RPMI8226 (cell line): ENCODE data around the gene ALOX12B.
"Not testable (repeated sequence)": the region's sequence is repeated elsewhere in the genome, so short reads cannot be mapped to it uniquely, and the experiment has no call there.

ENCODE experiments used
- DNase-seq: peaks from one replicate; pipeline ENCODE4 v3.0.0-alpha.2; 2015

ALOX12B gene

GRCh38 chr17:8041979-8042378 lies 45.5 kb downstream of the ALOX12B start:
- no peak for DNase-seq

GRCh38 chr17:8041249-8041928 lies 46.1 kb downstream of the ALOX12B start:
- peak; percentile 57 for DNase-seq

- DNase-seq = no peak
Measured at GRCh38 chr17:8039611-8040168, 47.8 kb downstream of the ALOX12B start.

- DNase-seq = no peak
Measured at GRCh38 chr17:8038954-8039610, 48.4 kb downstream of the ALOX12B start, which contains the start of gene ALOX15B. Gene ALOX15B, plus strand, starts transcription at chr17:8039059. Its CDS starts 97 bp downstream, at chr17:8039156.

GRCh38 chr17:8032442-8032841 lies 55.1 kb downstream of the ALOX12B start:
- no peak for DNase-seq

GRCh38 chr17:8031950-8032349 lies 55.6 kb downstream of the ALOX12B start:
- DNase-seq = no peak

GRCh38 chr17:8031261-8031661 lies 56.3 kb downstream of the ALOX12B start:
- DNase-seq = no peak

- no peak for DNase-seq
Measured at GRCh38 chr17:8029121-8029520, 58.4 kb downstream of the ALOX12B start.

- no peak for DNase-seq
Measured at GRCh38 chr17:8025176-8025911, 62.2 kb downstream of the ALOX12B start.

- not testable (repeated sequence) for DNase-seq
Measured at GRCh38 chr17:8024161-8024560, 63.4 kb downstream of the ALOX12B start.
